Peyer's patch (tissue), 4 donors: ENCODE measurements around the gene CHFR.

Source experiments
- POLR2A ChIP-seq, 2 donors: fragments of 450-650 bp; IDR thresholded peaks; one replicate each; pipeline ENCODE4 v1.5.1; 2017; ENCODE audit warnings: antibody characterized with exemption in 2 of 2, mild to moderate bottlenecking in 2 of 2, moderate library complexity in 2 of 2
- TF ChIP-seq, protein P1 (sequence below), 6 experiments: fragments of 450-650 bp in 4 of 6; fragments of 200-600 bp in 2 of 6; sonication (generic) in 1 of 6; IDR thresholded peaks; one replicate each; pipeline ENCODE4 v1.5.1; 2017 to 2019; ENCODE audit warnings: antibody characterized with exemption in 6 of 6, mild to moderate bottlenecking in 3 of 6, moderate library complexity in 1 of 6

DNA sequence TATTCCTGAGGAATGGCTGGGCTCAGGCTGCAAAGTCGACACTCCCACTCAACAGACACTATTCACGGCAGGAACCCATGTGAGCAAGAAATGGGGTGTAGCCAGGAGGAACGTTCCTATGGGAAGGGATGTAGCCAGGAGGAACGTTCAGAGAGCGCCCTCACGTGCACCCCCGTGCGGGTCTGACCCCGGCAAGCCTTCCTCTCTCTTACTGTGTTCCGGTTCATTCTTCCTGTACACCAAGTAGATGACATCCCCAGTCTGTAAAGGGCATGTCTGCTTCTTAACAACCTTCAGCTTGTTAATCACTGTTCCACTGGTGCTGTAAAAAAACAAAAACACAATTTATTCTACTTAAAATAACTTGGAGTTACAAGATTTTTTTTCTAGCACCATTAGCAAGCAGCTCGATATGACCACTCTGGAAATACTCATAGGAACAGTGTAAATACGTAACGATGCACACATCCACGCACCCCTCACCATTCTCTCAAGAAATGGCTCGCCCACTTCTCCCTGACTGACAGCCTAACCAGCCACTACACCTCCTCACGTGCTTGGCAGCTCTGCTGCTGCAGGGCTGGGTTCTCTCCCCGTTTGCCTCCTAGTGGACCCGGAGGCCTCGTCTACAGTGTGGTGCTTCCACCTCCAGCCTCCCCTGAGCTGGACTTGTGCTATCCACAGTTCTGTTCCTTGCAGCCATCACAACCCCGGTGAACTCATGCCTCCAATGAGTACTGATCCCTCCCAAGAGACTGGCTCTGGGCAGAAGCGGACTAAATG, 15.1 kb downstream of the CHFR start:
- TF ChIP-seq, protein P1, sequence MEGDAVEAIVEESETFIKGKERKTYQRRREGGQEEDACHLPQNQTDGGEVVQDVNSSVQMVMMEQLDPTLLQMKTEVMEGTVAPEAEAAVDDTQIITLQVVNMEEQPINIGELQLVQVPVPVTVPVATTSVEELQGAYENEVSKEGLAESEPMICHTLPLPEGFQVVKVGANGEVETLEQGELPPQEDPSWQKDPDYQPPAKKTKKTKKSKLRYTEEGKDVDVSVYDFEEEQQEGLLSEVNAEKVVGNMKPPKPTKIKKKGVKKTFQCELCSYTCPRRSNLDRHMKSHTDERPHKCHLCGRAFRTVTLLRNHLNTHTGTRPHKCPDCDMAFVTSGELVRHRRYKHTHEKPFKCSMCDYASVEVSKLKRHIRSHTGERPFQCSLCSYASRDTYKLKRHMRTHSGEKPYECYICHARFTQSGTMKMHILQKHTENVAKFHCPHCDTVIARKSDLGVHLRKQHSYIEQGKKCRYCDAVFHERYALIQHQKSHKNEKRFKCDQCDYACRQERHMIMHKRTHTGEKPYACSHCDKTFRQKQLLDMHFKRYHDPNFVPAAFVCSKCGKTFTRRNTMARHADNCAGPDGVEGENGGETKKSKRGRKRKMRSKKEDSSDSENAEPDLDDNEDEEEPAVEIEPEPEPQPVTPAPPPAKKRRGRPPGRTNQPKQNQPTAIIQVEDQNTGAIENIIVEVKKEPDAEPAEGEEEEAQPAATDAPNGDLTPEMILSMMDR (IDR thresholded peaks at IDR 0.05): no peak
- no peak for TF ChIP-seq POLR2A (IDR thresholded peaks at IDR 0.05)
